ENCODE measurements around the gene TIMM50.
"Not testable (repeated sequence)": the region's sequence is repeated elsewhere in the genome, so short reads cannot be mapped to it uniquely, and the experiment has no call there.

Gene TIMM50

DNA sequence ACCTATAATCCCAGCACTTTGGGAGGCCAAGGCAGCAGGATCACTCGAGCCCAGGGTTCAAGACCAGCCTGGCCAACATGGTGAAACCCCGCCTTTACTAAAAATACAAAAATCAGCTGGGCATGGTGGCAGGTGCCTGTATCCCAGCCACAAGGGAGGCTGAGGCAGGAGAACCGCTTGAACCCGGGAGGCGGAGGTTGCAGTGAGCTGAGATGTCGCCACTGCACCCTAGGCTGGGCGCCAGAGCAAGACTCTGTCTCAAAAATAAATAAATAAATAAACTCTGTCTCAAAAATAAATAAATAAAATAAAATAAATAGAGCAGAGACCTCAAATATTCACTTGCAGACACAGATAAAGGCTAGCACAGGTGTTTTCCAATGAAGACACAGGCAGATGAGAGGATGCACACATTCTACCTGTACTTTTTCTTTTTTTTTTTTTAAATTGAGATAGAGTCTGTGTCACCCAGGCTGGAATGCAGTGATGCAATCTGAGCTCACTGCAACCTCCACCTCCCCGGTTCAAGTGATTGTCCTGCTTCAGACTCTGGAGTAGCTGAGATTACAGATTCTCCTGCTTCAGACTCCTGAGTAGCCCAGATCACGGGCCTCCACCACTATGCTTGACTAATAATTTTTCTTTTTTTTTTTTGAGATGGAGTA is 42.2 kb upstream of the TIMM50 start:
- no peak overlapping the region for H3K4me3 ChIP-seq (ENCODE audit: low read depth, low read length)
- TF ChIP-seq, protein P1, sequence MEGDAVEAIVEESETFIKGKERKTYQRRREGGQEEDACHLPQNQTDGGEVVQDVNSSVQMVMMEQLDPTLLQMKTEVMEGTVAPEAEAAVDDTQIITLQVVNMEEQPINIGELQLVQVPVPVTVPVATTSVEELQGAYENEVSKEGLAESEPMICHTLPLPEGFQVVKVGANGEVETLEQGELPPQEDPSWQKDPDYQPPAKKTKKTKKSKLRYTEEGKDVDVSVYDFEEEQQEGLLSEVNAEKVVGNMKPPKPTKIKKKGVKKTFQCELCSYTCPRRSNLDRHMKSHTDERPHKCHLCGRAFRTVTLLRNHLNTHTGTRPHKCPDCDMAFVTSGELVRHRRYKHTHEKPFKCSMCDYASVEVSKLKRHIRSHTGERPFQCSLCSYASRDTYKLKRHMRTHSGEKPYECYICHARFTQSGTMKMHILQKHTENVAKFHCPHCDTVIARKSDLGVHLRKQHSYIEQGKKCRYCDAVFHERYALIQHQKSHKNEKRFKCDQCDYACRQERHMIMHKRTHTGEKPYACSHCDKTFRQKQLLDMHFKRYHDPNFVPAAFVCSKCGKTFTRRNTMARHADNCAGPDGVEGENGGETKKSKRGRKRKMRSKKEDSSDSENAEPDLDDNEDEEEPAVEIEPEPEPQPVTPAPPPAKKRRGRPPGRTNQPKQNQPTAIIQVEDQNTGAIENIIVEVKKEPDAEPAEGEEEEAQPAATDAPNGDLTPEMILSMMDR (IDR thresholded peaks at IDR 0.05; ENCODE audit: low read depth, low read length) = no peak

DNA sequence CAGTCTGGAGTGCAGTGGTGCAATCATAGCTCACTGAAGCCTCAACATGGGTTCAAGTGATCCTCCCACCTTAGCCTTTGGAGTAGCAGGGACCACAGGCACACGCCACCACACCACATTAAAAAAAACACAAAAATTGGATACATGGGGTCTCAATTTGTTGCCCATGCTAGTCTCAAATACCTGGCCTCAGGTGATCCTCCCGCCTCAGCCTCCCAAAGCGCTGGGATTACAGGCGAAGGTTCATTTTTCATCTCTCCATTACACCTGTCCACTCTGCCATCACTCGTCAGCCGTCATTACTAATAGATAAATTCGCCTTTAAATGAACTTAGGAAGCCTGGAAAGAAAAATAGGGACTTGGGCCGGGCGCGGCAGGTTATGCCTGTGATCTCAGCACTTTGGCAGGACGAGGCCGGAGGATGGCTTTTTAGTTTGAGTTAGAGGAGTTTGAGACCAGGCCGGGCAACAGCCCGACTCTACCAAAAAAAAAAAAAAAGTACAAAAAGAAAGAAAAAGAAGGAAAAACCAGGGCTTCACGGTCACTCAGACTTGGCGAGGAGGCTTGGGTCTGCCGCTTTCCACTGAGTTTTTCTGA is 35.9 kb upstream of the TIMM50 start:
- H3K4me3 ChIP-seq (ENCODE audit: low read depth, low read length) = peak overlapping the region; percentile 100
- TF ChIP-seq, protein P1 (IDR thresholded peaks at IDR 0.05; ENCODE audit: low read depth, low read length) = no peak

DNA sequence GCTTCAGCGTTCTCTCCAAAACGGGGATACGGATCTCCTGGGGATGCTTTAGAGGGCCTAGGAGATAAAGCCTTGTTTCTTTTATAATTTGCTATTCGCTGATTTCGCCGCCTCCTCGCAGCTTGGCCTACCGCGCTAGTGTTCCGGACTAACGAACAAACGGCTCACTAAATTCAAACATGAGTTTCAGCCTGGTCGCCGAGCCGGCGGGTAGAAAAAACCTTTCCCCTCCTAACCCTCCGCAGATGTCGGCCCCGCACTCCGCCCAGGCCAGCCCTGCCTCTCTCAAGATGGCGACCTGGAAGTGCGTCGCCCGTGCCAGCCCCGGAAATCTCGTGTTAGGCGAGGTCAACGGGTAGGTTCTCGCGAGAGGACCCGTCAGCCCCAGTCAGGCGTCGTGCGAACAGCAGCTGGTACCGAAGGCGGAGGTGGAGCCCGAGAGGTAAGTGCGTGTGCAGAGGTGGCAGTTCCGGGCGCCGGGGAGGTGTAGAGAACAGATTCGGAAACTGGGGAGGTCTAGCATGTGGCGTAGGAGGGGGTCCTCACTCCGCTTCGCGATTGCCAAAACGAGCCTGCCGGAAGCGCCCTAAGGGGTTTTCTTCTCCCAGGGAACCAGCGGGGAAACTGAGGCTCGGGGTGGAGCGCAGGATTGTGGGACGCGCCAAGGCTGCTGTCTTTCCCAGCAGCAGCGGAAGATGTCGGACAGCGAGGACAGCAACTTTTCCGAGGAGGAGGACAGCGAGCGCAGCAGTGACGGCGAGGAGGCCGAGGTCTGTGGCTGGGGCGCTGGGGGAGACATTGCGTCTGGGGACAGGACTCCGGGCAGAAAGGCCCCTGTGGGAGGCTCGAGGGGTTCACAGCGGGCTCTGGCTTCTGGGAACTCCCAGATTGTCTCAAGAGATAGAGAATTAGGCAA is 35.2 kb upstream of the TIMM50 start, which contains the start of gene SUPT5H:
SUPT5H (plus strand) TSS at position 387 of the 916 bp plus-strand sequence; CDS start at position 696, 309 bp downstream.
- TF ChIP-seq, protein P1 (IDR thresholded peaks at IDR 0.05; ENCODE audit: low read depth, low read length) = no peak
- H3K4me3 ChIP-seq (ENCODE audit: low read depth, low read length) = peak within 1 kb of the TSS; percentile 100

DNA sequence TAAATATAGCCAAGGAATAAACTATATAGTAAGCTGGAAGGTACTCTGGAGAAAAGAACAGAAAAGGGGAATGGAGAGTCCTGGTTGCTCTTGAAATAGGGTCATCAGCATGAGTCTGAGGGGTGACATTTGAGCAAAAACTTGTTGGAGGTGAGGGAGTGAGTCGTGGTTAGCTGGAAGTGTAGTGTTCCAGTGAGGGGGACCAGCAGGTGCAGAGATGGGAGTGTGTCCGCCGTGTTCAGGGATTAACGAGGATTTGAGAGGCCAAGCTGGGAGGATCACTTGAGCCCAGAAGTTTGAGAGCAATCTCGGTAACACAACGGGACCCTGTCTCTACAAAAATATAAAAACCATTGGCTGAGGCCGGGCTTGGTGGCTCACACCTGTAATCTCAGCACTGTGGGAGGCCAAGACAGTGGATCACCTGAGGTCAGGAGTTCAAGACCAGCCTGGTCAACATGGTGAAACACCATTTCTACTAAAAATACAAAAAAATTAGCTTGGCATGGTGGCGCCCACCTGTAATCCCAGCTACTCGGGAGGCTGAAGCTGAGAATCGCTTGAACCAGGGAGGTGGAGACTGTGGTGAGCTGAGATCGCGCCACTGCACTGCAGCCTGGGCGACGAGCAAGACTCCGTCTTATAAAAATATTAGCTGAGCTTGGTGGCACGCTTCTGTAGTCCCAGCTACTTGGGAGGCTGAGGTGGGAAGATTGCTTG is 34.1 kb upstream of the TIMM50 start:
- peak overlapping the region; percentile 100 for H3K4me3 ChIP-seq (ENCODE audit: low read depth, low read length)
- TF ChIP-seq, protein P1 (IDR thresholded peaks at IDR 0.05; ENCODE audit: low read depth, low read length) = no peak

DNA sequence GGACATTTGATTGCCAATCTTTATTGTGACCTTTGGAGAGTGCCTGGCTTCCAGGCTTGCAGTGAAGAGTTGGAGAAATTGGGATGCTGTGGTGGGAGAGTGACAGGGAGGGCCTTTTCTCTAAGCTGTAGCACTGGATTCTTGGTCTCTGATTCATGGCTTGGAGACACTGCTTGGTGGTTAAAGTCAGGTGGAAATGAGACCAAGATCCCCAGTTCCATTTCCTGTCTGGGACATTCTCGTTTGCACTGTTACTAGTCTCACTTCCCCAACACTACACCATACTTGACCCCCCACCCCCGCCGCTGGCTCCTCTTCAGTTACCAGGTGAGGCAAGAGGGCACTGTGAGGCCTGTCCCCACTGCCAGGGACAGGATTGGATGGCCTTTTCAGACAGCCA is 32.4 kb upstream of the TIMM50 start:
- TF ChIP-seq, protein P1 (IDR thresholded peaks at IDR 0.05; ENCODE audit: low read depth, low read length) = no peak
- no peak overlapping the region for H3K4me3 ChIP-seq (ENCODE audit: low read depth, low read length)

DNA sequence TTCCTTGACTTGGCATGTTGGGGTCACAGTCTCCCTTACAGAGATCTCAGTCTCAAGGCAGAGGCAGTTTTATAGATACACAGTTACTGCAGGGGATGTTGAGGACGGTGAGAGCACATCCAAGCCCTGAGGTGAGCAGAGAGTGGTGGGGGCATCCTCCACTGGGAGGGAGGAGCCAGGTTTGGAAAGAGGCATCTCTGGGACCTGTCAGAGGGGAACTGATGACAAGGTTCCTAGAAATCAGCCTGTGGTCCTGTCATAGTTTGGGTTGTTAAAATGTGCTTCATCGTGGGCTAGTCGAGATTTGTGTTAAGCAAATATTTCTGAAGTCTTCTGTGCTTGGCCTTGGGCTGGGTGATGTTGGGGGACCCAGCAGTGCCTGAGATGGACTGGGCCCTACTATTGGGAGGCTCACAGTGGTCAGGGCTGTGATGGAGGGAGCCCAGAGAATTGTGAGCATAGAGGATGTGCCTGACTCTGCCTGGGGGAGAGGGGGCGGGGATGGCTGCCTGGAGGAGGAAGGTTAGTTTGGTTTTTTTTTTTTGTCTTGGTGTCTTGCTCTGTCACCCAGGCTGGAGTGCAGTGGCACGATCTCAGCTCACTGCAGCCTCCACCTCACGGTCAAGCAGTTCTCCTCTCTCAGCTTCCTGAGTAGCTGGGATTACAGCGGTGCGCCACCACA is 31.4 kb upstream of the TIMM50 start:
- TF ChIP-seq, protein P1 (IDR thresholded peaks at IDR 0.05; ENCODE audit: low read depth, low read length) = no peak
- no peak overlapping the region for H3K4me3 ChIP-seq (ENCODE audit: low read depth, low read length)

DNA sequence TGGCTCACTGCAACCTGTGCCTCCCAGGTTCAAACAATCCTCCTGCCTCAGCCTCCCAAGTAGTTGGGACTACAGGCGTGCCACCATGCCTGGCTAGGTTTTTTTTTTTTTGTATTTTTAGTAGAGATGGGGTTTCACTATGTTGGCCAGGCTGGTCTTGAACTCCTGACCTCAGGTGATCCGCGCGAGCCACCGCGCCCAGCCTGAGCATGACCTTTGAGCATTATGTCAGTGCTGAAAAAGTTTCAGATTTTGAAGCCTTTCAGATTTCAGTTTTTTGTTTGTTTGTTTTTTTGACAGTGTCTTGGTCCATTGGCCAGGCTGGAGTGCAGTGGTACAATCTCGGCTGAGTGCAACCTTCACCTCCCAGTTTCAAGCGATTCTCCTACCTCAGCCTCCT is 29.4 kb upstream of the TIMM50 start:
- not testable (repeated sequence) for H3K4me3 ChIP-seq (ENCODE audit: low read depth, low read length)
